ENCODE data around the gene DAGLA.

DAGLA gene

DNA sequence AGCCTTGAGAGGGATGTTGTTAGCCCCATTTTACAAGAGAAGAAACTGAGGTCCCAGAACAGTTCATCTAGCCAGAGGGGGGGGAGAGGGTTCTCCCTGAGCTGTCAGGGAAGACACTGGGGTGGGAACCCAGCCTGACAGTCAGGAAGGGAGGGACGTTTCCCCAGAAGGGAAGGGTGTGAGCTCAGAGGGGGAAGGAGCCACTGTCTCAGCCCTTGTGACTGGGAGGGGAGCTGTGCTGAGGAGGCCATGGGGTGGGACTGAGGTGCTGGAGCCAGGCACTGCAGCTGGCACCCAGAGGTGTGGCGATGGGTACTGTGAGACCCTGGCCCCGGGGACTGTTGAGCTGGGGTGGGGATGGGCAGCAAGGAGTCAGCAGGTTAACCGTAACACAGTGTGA, 35.7 kb downstream of the DAGLA start:
- Histone ChIP-seq H3K4me3 (no peak overlapping the region), H3K27ac (peak overlapping the region in 1 of 2 donors; percentile 16)
- TF ChIP-seq, protein P1, sequence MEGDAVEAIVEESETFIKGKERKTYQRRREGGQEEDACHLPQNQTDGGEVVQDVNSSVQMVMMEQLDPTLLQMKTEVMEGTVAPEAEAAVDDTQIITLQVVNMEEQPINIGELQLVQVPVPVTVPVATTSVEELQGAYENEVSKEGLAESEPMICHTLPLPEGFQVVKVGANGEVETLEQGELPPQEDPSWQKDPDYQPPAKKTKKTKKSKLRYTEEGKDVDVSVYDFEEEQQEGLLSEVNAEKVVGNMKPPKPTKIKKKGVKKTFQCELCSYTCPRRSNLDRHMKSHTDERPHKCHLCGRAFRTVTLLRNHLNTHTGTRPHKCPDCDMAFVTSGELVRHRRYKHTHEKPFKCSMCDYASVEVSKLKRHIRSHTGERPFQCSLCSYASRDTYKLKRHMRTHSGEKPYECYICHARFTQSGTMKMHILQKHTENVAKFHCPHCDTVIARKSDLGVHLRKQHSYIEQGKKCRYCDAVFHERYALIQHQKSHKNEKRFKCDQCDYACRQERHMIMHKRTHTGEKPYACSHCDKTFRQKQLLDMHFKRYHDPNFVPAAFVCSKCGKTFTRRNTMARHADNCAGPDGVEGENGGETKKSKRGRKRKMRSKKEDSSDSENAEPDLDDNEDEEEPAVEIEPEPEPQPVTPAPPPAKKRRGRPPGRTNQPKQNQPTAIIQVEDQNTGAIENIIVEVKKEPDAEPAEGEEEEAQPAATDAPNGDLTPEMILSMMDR (IDR thresholded peaks at IDR 0.05), result no peak
- DNase-seq (ENCODE audit: low spot score), result no peak

DNA sequence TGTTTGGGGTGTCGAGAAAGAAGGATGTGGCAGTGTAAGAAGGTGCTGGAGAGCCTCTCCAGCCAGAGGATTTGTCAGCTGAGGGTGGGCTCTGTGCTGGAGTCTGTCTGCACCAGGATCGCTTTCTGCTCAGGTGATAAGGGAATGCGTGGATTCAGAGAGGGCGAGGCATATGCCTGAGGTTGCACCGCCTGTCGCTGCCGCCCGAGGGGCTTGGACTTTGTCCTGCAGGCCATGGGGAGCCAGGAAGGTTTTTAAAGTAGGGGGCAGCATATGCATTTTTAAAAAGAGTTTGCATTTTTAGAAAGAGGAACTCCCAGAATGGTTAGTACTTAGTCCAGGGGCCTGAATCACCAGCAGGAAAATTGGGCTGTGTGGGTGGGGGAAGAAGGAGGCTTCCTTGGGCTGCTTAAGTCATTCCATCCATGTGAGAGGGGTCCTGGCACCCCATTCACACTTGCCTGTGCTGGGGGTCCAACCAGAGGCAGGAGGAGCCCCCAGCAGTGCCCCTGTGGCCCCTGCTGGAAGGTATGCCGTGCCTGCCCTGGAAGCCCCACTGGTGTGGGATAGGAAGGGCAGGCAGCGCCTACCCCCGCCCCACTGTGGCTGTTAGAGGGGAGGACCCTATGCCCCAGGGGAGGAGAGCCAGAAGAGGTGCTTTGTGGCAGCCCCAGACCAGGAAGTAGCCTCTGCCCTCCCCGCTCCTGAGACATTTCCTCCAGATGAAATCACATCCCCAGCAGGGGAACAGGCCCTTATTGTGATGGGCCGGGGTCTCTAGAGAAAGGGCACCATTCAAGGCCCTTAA, 36.5 kb downstream of the DAGLA start:
- no peak for DNase-seq (ENCODE audit: low spot score)
- Histone ChIP-seq H3K4me3 (no peak overlapping the region), H3K27ac (no peak overlapping the region)
- TF ChIP-seq, protein P1 (IDR thresholded peaks at IDR 0.05), result no peak

DNA sequence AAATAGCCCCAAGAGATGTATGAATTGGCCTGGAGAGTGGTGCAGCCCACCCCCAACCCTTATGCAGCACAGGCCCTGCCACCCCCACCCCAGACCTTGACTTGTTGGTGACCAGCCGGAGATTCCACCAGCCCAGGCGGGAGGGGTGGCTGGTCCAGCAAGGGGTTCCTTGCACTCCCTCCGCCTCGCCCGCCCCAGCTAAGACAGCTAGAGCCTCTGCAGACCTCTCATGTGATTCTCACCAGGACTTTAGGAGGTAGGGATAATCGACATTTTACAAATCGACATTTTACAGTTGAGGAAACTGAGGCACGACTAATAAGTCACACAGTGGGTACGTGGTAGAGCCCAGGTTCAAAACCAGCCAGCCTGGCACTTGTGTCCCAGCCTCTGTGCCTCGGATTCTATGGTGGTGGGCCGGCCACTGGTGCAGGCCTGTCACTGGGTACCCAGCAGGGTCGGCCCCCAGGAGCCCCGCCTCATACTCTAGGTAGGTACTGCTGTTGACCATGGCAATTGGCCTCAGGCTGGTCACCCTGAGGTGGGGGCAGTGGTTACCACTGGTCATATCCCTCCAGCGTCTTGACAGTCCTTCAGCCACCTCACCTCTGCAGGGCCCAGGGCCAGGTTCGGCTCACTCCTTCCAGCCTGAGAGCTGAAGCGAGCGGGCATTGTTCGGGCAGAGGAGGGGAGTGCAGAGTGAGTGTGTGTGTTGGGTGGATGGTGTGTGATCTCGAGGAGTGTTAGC, 37.3 kb downstream of the DAGLA start:
- peak overlapping the region in 1 of 2 donors; percentile 67 for H3K27ac ChIP-seq
- no peak for DNase-seq (ENCODE audit: low spot score)
- peak overlapping the region; percentile 72 for H3K4me3 ChIP-seq
- TF ChIP-seq, protein P1 (IDR thresholded peaks at IDR 0.05), result no peak

DNA sequence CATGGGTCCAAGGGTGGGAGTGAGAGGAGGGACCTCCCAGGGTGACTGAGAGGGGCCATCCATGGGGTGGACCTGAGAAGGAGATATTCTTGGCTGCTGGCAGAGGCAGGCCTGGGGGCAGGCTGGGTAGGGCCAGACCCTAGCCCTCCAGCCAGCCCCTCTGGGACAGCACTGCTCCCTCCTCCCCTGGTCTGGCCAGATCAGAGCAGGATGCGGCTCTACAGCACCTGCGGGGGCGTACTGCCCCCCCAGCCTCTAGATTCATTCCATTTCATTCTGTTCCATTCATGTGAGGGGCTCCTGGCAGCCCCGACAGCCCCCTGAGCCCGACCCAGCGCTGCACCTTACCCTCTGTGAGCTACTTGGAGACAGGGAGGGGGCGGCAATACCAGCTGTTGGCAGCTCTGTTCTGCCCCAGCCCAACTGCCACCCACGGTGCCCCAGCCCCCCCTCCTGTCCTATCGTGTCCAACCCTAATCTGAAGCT, 37.9 kb downstream of the DAGLA start:
- peak overlapping the region in 1 of 2 donors; percentile 67 for H3K27ac ChIP-seq
- DNase-seq (ENCODE audit: low spot score), result no peak

DNA sequence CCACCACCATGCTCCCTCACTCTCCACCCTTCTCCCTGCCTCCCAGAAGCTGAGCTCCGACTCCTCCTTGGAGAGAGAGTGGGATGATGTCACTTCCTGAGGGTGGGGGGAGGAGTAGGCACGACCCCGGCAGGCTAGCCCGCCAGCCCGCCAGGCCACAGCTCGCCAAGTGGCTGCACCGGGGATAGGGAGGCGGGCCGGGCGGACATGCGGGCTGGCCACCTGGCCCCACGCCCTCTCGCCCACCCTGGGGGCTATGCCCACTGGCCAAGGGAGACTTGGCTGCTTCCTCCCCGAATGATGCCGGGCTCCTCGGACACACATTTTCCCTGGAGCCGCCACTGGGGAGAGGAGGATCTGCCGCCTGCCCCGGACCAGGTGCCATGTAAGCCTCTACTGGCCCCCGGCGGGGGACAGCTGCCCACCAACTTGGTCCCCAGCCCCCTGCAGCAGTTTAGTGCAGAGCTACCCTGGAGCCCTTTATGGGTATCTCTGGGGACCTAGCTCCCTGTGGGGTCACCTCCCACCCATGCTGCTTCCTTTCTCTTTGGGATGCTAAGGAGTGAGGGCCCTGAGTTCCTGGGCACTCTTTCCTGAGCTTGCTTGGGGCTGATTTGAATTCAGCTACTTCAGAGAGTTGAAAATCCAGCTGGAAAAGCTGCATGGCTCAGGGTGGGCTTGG, 38.6 kb downstream of the DAGLA start:
- TF ChIP-seq, protein P1 (IDR thresholded peaks at IDR 0.05), result no peak
- Histone ChIP-seq H3K27ac (peak overlapping the region in 1 of 2 donors; percentile 67), H3K4me3 (peak overlapping the region; percentile 72)
- DNase-seq (ENCODE audit: low spot score), result no peak

More for the DNA sequence above, 37.9 kb downstream of the DAGLA start:
- TF ChIP-seq, protein P1 (IDR thresholded peaks at IDR 0.05), result no peak
- peak overlapping the region; percentile 72 for H3K4me3 ChIP-seq

DNA sequence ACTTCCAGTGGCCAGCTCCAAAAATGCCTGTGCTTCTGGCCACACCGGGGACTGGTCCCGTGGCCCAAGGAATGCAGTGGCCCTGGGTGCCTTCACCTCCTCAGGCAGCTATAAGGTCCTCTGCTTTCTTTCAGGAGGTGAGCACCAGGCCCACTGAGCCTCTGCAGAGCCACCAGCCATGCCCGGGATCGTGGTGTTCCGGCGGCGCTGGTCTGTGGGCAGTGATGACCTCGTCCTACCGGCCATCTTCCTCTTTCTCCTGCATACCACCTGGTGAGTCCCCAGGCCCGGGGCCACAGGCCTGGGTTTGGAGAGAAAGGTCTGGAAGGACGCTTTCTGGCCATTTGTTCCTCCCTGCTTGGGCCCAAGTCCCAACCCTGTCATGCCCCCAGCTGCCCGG, 39.8 kb downstream of the DAGLA start:
- Histone ChIP-seq H3K27ac (no peak overlapping the region), H3K4me3 (no peak overlapping the region)
- TF ChIP-seq, protein P1 (IDR thresholded peaks at IDR 0.05), result no peak
- no peak for DNase-seq (ENCODE audit: low spot score)
